H54 (cell line): ENCODE data around the gene ZNF550.
"Not testable (repeated sequence)": the region's sequence is repeated elsewhere in the genome, so short reads cannot be mapped to it uniquely, and the experiment has no call there.

ENCODE experiments used
- DNase-seq: peaks from one replicate; pipeline ENCODE4 v3.0.0; 2011; ENCODE audit warnings: low spot score, mixed read lengths; ENCODE audit not compliant: insufficient read length
- FAIRE-seq: peaks from 3 replicates; lab custom pipeline; 2011; peaks lifted over from hg19 to GRCh38; lab: Jason Lieb, UNC
- POLR2A ChIP-seq: IDR thresholded peaks from 2 replicates; pipeline ENCODE4 v1.6.1; 2011; ENCODE audit warnings: low read depth, mild to moderate bottlenecking, low read length

The ZNF550 gene

GRCh38 chr19:57563547-57563946 lies 3.9 kb upstream of the ZNF550 start:
- TF ChIP-seq POLR2A: no peak
- DNase-seq: no peak
- no peak for FAIRE-seq

GRCh38 chr19:57560049-57560491 lies 407 bp upstream of the ZNF550 start:
- no peak for FAIRE-seq
- peak; percentile 56 for TF ChIP-seq POLR2A
- DNase-seq: peak; percentile 76

GRCh38 chr19:57559008-57559403 lies 657 bp downstream of the ZNF550 start:
- peak; percentile 87 for DNase-seq

GRCh38 chr19:57558525-57558924 lies 1.1 kb downstream of the ZNF550 start:
- FAIRE-seq: no peak

More at GRCh38 chr19:57559008-57559403, 657 bp downstream of the ZNF550 start:
- 0 out of 2 replicates have a peak, but pooled peaks have one; percentile 14 for TF ChIP-seq POLR2A
- FAIRE-seq: no peak

GRCh38 chr19:57557659-57558058 lies 2.0 kb downstream of the ZNF550 start:
- TF ChIP-seq POLR2A: no peak
- FAIRE-seq (no peak), DNase-seq (no peak)

More at GRCh38 chr19:57558525-57558924, 1.1 kb downstream of the ZNF550 start:
- DNase-seq: no peak
- no peak for TF ChIP-seq POLR2A

GRCh38 chr19:57552432-57552831 lies 7.2 kb downstream of the ZNF550 start:
- TF ChIP-seq POLR2A: no peak
- DNase-seq: no peak
- no peak for FAIRE-seq

- DNase-seq (no peak), FAIRE-seq (no peak)
- no peak for TF ChIP-seq POLR2A
These were observed 13.2 kb downstream of the ZNF550 start for GRCh38 chr19:57546513-57546912.

- no peak for TF ChIP-seq POLR2A
- DNase-seq: no peak
These were observed 21.6 kb downstream of the ZNF550 start for GRCh38 chr19:57537953-57538547.

GRCh38 chr19:57527136-57527881 lies 32.4 kb downstream of the ZNF550 start, which contains the start of gene ZNF549:
ZNF549 (plus strand) TSS chr19:57527356; CDS start chr19:57527574, 218 bp downstream.
- FAIRE-seq (peak; percentile 89), DNase-seq (peak; percentile 97)
- TF ChIP-seq POLR2A: peak; percentile 75

More at GRCh38 chr19:57537953-57538547, 21.6 kb downstream of the ZNF550 start:
- FAIRE-seq: no peak

- DNase-seq, FAIRE-seq: not testable (repeated sequence)
These were observed 41.6 kb downstream of the ZNF550 start for GRCh38 chr19:57518021-57518420.

- no peak for FAIRE-seq
- no peak for TF ChIP-seq POLR2A
- no peak for DNase-seq
These were observed 44.4 kb downstream of the ZNF550 start for GRCh38 chr19:57515255-57515654.

GRCh38 chr19:57512845-57513244 lies 46.8 kb downstream of the ZNF550 start:
- FAIRE-seq (no peak), DNase-seq (no peak)
- TF ChIP-seq POLR2A: no peak

- DNase-seq (no peak), FAIRE-seq (no peak)
- TF ChIP-seq POLR2A: no peak
These were observed 48.2 kb downstream of the ZNF550 start for GRCh38 chr19:57511484-57511883.

- TF ChIP-seq POLR2A: no peak
- no peak for FAIRE-seq
- no peak for DNase-seq
These were observed 53.5 kb downstream of the ZNF550 start for GRCh38 chr19:57506163-57506562.

GRCh38 chr19:57500400-57500799 lies 59.3 kb downstream of the ZNF550 start:
- not testable (repeated sequence) for DNase-seq, FAIRE-seq
